SKM-1 treated with dmso at 0.1 percent for 144 hours (cell line): ENCODE measurements around the gene TAL1.
"Not testable (repeated sequence)": the region's sequence is repeated elsewhere in the genome, so short reads cannot be mapped to it uniquely, and the experiment has no call there.

Experiments
- DNase-seq: peaks from one replicate; lab custom pipeline; 2025; ENCODE audit not compliant: unreplicated experiment; lab: John Stamatoyannopoulos, UW

Gene TAL1

DNA sequence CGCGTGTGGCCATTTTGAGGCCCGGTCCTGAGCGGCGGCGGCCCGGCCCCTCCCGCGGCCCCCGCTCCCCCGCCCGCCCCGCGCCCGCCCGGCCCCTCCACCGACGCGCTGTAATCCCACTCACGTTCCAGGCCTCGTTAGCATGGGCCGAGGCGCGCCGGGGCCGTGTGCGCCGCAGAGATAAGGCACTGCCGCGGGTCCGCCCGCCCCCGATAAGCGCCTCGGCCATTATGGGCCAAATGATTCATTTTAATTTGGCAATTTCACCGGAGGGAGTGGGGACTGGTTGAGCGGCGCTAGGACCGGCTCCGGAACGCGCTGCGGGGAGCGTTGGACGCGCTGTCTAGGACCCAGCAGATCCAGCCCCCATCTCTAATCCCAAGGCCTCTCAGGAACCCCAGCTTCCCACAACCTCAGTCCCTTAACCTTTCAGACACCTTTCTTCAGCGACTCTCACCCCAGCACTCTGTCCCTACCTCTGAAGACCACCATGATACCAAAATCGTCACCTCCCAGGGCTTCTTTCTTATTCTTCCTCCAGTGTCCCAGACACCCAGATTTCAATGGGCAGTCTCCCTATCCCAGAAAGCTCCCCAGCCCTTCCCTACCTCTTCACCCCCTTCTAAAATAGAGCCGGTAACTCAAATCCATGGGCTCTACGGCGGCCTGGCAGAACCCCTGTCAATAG is at the start of gene TAL1:
Gene TAL1 (minus strand): TSS at position 39 of the 688 bp plus-strand sequence. CDS start 6,337 bp downstream, outside the sequence.
- DNase-seq: no peak

DNA sequence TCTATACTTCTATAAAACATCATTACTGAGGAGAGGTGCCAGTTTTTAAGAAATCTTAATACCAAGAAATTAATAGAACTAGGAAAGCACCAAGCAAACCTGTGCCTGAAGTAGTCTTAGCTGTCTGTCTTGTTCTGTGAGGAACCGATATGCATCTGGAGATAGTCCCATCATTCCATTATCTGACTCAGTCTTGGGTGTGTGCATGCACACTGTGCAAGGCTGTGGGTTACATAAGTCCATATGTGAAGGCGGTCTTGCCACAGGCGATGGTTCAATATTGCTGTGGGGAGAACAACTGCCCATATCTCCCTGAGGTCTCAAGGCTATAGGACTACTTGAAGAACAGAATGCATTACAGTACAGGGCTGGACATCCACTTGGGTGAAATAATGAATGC is 48.1 kb upstream of the TAL1 start:
- no peak for DNase-seq

DNA sequence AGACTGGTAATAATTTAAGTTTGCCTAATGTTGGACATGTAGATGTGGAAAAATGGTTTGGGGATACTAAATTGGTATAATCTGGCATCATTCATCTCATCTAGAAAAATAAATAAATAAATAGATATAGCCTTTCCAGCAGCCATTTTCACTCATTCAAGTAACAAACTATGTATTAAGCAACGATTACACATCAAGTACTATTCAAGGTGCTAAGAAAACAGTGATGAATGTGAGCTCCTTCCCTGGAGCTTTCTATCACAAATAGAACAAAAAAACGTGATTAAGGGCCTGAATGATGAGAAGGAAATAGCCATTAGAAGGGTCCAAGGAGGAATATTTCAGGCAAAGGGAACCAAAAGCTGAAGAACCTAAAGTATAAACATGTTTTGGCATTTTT is 44.8 kb upstream of the TAL1 start:
- DNase-seq: no peak

DNA sequence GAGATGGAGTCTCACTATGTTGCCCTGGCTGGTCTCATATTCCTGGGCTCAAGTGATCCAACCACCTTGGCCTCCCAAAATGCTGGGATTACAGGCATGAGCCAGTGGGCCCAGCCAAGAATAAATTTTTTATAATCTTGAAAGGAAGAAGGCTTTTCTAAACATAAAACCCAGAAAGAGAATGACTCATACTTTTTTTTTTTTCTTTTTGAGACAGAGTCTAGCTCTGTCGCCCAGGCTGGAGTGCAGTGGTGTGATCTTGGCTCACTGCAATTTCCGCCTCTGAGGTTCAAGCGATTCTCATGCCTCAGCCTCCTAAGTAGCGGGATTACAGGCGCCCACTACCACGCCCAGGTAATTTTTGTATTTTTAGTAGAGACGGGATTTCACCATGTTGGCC is 43.8 kb upstream of the TAL1 start:
- DNase-seq: not testable (repeated sequence)

DNA sequence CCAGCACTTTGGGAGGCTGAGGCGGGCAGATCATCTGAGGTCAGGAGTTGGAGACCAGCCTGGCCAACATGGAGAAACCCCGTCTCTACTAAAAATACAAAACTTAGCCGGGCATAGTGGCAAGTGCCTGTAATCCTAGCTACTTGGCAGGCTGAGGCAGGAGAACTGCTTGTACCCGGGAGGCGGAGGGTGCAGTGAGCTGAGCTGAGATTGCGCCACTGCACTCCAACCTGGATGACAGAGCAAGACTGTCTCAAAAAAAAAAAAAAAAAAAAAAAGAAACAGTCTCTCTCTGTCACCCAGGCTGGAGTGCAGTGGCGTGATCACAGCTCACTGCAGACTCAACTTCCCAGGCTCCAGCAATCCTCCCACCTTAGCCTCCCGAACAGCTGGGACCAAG is 33.5 kb upstream of the TAL1 start:
- not testable (repeated sequence) for DNase-seq

DNA sequence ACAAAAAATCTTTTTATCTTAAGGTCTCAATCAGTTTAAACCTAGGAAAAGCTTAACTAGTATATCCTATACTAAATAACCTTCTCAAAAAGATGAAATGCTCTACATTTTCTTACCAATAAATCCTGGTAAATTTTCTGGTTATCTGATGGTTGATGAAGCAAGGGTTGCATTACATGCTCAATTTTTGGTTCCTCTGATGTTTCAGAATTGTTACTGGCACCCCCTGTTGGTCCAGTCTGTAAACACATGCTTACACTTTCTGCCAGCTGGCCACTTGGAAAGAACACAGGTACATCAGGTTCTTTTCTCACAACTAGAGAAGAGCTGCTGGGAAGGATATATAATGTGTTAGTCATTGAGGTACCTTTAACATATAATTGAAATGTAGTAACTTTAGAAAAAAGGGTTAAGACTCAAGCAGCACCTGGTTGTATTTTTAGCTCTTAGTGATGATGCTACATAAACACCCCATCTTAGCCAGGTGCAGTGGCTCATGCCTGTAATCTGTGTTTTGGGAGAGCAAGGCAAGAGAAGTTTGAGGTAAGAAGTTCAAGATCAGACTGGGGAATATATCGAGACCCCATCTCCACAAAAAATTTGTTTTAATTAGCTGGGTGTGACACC is 30.9 kb upstream of the TAL1 start:
- peak; percentile 28 for DNase-seq

DNA sequence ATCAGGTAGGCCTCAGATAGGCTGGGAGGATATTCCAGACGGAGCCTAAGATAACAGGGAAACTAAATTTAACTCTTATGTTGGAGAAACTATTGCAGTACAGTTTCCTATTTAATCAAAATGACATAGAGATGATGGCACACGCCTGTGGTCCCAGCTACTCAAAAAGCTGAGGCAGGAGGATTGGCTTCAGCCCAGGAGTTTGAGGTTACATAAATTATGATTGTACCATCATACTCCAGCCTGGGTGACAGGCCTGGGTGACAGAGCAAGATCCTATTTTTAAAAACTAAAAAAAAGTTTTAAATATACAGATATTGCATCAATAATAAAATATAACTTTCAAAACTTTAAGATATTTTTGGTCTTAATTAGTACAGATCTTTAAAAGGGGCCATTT is 25.2 kb upstream of the TAL1 start:
- no peak for DNase-seq

DNA sequence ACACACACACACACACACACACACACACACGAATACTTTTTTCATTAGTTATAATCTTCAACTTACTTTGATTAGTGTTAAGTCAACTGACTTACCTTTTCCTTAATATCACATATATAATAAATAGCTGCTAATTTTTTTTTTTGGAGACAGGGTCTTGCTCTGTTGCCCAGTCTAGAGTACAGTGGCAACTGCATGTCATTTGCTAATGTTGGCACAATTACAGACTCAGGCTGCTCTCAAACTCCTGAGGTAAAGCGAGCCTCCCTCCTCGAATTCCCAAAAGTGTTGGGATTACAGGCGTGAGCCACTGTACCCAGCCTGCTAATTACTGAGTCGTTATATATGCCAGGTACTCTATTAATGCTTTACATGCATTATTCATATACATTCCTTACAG is 20.8 kb upstream of the TAL1 start:
- no peak for DNase-seq

DNA sequence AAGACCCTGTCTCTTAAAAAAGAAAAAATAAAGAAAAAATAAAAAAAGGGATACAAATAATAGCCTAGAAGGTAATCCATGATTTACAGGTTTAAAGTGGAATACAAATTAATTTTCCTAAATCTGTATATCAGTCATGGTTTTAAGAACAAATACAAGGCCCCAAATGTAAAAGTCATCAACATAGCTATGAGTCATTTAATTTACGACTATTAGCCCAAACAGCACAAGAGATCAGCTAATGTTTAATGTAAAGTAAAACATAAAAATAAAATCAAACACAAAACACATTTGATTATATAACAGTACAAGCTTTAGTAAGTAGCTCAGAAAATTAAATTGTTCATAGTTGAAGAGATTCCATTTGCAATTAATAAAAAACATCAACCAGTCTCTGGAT is 20.3 kb upstream of the TAL1 start:
- no peak for DNase-seq

DNA sequence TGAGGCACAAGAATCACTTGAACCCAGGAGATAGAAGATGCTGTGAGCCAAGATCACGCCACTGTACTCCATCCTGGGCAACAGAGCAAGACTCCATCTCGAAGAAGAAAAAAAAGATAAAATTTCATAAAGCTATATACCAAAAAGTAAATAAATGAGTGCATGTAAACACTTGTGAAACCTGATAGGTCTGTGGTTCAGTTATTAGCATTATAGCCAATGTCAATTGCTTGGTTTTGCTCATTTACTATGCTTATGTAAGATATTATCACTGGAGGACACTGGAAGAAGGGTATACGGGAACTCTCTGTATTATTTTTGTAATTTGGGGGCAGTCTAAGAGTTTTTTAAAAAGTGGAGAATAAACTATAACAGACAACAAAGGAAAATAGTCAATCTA is 17.7 kb upstream of the TAL1 start:
- DNase-seq: no peak

DNA sequence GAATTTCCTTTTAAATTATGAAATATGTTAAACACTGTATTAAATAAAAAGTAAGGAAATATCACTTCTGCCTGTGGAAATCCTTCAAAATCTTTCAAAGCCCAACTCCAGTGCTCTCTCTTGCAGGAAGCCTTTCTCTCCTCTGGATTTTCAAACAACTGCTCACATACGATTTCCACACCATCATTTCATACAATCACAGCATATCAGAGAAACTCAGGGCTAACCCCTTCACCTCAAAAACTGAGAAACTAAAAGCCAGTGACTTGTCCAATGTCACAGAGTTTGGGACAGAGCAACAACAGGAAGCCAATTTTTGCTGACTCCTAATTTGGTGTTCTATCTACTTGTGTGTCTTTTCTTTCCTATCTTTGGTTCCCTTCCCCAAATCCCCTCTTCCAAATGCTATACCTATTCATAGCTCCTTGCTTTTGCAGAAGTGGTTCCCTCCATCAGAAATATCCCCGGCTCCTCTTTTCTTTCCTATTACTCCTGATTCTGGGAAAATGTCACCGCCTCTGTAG is 12.4 kb upstream of the TAL1 start:
- no peak for DNase-seq

DNA sequence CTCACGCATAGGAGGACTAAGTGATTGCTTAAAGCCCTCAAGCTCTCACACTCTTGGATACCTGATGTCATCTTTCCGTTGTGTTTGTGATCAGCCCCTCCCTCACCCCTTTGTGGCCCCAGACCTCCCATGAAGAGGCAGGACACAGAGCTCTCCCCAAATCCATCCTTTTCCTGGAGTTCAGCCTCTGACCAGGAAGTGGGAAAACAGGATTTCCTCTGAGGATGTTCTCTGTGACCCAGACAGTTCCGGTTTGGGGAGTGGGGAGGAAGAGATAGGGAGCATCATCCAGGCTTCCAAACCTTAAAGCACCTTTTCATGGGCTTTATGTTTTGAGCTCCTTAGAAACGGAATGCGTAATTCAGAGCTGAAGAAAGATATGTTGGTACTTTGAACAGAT is 11.9 kb upstream of the TAL1 start:
- no peak for DNase-seq

DNA sequence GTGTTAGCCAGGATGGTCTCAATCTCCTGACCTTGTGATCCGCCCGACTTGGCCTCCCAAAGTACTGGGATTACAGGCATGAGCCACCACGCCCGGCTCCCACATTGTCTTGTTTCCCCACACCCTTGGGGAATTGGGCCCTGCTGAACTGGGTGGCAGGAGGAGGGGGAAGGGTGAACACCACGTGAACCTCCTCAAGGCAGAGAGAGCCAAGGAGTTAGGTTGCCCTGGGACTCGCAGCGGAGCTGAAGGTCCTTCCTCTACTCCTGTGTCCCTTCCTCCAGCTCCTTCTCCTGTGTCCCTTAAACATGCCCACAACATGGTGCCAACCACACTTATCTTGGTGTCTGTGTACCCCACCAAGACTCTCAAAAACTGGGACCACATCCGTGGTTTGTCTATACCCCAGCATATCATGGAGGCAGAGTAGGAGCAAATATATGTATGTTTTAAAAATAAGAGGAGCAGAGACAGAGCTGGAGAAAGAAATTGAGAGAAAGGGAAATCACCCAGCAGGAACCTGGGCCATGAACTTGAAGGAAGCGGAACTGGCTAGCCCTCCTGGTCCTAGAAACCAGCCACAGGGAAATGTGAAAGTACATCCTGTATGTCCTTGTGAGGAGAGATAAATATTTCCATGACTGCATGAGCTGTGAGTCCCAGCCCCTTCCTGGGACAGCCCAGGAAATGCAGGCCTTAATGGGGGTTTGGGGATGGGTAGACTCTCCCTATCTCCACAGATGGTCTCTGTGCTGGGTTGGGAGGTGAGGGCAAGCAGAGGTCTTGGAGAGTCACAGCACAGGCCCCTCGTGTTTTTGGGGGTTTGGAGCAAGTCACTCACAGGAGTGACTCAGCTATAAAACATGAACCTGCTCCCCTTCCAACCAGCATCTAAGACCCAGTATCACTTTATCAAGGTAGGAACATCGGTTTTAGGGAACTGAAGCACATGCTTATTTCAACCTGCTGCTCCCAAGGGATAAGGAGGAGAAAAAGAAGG is 9.4 kb upstream of the TAL1 start:
- no peak for DNase-seq

DNA sequence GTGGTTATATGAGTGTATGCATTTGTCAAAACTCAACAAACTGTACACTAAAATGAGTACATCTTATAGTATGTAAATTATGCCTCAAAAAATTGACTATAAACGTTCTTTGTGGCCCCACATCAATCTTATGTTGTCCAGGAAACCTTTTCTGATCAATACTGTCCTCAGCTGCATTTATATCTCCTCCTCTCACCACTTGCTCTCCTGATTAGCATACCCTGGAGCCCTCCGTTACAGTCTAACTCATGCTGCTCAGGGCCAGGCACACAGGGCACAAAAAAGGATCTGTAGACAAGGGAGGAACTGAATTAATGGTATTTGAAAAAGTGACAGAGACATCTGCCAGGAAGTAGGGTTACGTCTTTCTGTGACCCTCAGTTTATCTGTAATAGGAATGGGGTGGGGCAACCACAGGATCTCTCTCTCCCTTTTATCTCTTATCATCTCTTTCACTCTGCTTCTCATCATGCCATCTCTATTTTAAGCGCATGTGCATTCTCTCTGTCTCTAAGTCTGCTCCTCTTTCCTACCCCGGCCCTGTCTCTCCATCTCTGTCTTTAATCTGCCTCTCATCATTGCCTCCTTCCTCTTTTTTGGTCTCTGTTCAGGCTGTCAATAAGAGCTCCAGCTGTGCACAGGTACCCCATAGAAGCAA is 7.0 kb upstream of the TAL1 start:
- DNase-seq: no peak

DNA sequence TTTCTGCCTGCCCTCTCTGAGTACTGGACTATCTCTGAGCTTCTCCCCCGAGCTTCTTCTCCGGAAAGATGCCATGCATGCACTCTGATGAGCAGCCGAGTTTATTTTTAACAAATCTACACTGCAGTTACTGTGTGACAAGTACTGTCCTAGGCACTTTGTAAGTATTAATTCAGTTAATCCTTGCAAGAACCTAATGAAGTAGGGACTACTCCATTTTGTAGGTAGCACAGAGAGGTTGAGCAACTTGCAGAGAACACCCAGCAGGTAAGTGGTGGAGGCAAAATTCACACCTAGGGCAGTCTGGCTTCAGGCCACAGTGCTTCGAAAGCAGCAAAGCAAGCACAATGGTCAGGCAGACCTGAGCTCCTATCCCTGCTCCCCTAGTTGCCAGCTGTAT is 3.8 kb upstream of the TAL1 start:
- DNase-seq: no peak

DNA sequence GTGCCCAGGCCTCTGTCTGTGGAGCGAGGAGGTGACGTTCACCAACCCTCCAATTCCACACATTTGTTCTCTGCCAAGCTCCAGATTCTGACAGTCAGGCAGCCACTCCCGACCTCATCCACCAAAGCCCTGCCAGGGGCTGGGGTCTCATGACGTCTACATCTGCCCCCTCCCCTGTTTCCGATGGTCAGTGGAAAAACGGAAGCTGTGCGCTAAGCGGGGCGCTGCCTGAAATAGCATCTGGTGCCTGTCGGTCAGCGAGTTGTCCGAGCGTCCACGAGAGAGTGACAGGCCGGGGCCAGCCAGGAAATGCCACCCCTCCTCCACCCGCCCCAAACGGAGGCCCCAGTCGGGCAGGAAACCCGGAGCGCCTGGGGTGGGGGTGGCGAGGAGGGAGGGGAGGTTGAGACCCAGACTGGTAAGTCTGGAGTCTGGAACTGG is 3.2 kb upstream of the TAL1 start:
- no peak for DNase-seq

DNA sequence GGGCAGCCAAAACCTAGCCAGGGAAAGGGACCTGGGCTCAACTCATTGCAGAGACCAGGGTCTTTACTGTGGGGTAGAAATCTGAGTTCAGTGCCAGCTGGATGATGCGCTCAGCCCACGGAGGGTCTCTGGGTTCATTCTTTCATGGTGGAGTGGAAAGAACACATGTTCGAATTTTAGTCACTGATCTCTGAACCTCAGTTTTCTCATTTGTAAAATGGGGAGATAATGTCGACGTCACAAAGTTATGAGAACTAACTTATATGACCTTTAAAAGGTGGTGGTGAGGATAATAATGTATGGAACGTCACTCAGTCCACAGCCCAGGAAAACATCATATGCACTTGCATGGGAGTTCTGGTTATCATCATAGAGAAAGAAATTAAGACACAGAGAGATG is 1.2 kb upstream of the TAL1 start:
- no peak for DNase-seq

DNA sequence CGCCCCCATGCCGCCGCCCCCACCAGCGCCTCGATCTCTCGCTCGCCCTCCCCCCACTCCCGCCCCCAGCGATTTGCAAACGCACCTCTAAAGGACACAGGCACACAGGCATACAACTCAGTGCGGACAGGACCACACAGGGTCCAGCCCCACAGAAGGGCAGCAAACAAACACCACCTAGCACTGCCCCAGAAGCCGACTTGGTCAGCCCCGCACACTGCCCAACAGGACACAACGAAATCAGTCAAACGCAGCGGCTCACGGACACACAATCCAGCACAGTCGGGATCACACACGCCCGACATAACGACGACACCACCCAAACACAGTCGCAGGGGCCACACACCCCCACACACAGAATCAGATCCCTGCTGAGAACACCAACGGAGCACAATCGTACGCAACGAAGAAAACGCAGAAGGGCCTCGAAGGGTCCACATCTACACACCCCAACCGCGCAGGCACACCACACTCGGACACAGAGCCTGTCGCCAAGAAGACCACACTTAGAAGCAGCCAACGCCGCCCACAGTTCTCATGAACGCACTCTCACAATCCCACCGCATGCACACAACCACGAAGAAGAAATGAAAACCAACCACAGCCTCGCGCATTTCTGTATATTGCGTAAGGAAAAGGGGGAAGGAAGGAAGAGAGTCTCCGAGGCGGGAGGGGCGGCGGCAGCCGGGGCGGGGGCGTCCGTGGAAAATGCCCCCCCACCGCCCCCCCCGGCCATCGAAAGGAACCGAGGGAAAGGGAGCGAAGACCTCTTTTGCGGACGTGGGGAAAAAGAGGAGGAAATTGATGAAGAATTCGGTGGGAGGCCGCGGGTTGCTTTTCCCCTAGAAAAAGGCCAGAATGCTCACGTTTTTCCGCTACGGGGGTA is 481 bp downstream of the TAL1 start:
- DNase-seq: peak; percentile 15

DNA sequence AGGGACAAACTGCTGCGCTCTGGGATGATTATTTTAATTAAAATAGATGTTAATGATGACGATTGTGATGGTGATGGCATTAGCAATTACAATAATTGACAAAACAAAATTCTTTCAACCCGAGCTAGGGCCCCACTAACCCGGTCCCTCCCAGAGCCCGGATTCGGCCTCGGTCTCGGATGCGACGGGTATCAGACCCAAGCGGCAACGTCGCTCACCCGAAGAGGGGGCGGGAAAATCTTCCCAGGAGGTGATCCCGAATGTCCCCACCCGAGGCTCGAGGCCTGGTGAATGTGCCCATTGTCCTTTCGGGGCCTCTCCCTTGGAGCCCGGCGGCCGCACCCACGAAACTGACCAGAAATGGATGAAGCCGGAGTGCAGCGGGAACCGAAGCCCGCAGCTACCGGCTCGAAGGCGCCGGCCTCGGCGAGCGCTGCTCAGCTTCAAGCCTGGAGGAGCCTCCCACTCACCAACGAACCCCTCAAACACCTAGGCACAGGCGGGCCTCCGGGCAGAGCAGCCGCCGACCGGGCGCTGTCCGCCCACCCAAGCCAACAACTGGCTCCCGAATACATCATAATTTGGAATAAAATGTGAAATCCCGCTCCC is 1.2 kb downstream of the TAL1 start:
- DNase-seq: no peak
